Gastroesophageal sphincter (tissue), 3 donors: ENCODE measurements around the gene ENOSF1.

Experiments
- POLR2A ChIP-seq, 2 donors: fragments of 450-650 bp; IDR thresholded peaks; one replicate each; pipeline ENCODE4 v1.6.1; 2017; ENCODE audit warnings: antibody characterized with exemption in 2 of 2, mild to moderate bottlenecking in 2 of 2, moderate library complexity in 1 of 2
- TF ChIP-seq, protein P1 (sequence below), 4 experiments: fragments of 200-600 bp in 2 of 4; fragments of 450-650 bp in 2 of 4; sonication (generic) in 1 of 4; IDR thresholded peaks; one replicate each; pipeline ENCODE4 v1.5.1; 2017 to 2019; ENCODE audit warnings: antibody characterized with exemption in 4 of 4, mild to moderate bottlenecking in 2 of 4, moderate library complexity in 2 of 4

DNA sequence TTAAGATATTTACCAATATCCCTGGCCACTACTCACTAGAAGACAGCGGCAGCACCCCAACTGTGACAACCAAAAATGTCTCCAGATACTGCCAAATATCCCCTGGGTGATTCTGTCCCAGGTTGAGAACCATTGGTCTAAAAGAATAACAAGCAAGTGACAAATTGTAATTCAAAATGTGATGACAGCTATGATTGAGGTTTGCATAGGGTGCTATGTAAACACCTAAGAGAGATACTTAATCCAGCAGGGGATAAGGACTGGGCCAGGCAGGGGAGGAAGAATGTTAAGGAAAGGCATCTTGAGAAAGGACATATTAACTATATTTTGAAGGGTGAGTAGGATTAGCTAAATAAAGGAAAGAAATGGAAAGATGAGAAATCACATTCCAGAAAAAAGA, 38.0 kb upstream of the ENOSF1 start:
- TF ChIP-seq POLR2A (IDR thresholded peaks at IDR 0.05), result no peak
- TF ChIP-seq, protein P1, sequence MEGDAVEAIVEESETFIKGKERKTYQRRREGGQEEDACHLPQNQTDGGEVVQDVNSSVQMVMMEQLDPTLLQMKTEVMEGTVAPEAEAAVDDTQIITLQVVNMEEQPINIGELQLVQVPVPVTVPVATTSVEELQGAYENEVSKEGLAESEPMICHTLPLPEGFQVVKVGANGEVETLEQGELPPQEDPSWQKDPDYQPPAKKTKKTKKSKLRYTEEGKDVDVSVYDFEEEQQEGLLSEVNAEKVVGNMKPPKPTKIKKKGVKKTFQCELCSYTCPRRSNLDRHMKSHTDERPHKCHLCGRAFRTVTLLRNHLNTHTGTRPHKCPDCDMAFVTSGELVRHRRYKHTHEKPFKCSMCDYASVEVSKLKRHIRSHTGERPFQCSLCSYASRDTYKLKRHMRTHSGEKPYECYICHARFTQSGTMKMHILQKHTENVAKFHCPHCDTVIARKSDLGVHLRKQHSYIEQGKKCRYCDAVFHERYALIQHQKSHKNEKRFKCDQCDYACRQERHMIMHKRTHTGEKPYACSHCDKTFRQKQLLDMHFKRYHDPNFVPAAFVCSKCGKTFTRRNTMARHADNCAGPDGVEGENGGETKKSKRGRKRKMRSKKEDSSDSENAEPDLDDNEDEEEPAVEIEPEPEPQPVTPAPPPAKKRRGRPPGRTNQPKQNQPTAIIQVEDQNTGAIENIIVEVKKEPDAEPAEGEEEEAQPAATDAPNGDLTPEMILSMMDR (IDR thresholded peaks at IDR 0.05), result no peak
